Activated CD4-positive, alpha-beta T cell treated with anti-CD3 and anti-CD28 coated beads, Interleukin-2, amount 50 U/mL, for 16 hours (primary cell): ENCODE data around the gene CRPPA.
"Not testable (repeated sequence)": the region's sequence is repeated elsewhere in the genome, so short reads cannot be mapped to it uniquely, and the experiment has no call there.

ENCODE experiments used
- DNase-seq: peaks from one replicate; pipeline ENCODE4 v3.0.0-alpha.2; 2020

The CRPPA gene

GRCh38 chr7:16421333-16422102 is at the start of gene CRPPA:
Gene CRPPA, minus strand, starts transcription at chr7:16421538. Its CDS starts 216 bp downstream, at chr7:16421322.
- DNase-seq = peak; percentile 8

DNA sequence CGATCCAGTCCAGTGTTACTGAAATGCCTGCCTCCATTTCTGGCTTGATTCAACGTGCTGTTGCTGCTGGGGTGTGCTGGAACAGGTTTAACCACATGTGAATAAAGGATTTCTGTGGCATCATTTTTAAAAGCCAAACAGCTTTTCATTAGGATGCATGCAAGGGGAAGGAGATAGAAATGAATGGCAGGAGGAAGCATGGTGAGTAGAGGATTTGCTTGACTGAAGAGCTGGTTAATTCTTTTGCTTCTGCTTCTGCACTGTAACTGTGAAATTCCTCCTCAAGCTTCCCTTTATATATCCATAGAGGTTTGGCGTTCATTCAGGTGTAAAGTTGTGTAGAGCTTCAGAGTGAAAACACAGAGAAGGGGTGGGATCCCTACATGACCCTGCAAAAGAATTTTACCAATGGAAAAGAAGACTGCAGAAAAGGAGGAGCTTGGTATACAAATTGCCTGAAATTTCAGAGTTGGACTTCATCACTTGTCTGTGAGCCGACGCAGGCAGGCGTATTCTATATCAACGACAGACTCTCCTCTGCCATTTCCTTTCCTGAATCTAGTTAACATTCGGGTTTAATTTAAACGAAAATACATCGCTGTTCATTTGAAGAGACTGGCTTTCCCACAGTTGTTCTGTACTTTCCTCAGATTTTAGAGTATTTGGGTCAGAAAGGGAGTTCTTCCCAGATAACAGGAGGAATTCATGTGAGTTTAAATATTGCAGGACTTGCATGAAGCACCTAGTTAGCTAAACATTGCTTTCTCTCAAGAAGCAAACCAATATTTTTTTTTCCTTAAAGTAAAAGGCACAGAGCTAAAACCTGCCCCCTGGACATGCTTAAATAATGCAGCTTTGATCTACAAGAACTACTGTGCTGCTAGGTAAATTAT is 44.4 kb upstream of the CRPPA start, which contains the start of gene SOSTDC1:
Gene SOSTDC1 (minus strand): TSS at position 270 of the 893 bp plus-strand sequence. CDS start 70 bp downstream, at position 200.
- DNase-seq = no peak

GRCh38 chr7:16463949-16464715 is 42.8 kb upstream of the CRPPA start:
- DNase-seq = no peak

- DNase-seq = no peak
These were observed 42.2 kb upstream of the CRPPA start for GRCh38 chr7:16463520-16463919.

DNA sequence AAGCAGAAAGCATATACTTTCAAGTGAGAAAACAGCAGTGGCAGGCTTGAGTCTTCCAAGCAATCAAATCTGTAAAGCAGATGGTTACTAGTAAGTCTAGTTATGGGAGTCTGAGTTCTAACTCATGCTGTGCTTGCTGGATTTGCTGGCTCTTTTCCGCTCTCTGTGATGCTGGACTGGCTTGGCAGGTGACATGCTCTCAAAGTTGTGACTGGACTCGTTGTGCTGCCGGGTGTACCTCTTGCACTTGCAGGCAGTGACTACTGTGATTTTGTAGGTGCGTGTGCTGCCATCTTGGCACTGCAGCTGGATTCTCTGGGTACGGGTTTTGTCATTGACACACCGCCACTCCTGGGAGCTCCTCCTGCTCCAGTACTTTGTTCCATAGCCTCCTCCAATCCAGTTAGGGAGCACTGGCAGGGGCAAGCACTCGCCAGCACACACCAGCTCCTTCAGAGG is 41.1 kb upstream of the CRPPA start:
- DNase-seq = no peak

GRCh38 chr7:16460789-16461493 is 39.6 kb upstream of the CRPPA start:
- DNase-seq = no peak

DNA sequence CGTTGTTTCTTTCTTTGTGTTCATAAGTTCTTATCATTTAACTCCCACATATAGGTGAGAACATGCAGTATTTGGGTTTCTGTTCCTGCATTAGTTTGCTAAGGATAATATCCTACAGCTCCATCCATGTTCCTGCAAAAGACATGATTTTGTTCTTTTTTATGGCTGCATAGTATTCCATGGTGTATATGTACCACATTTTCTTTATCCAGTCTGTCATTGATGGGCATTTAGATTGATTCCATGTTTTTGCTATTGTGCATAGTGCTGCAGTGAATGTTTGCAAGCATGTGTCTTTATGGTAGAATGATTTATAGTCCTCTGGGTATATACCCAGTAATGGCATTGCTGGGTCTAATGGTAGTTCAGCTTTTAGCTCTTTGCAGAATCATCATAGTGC is 35.0 kb upstream of the CRPPA start:
- DNase-seq = not testable (repeated sequence)

DNA sequence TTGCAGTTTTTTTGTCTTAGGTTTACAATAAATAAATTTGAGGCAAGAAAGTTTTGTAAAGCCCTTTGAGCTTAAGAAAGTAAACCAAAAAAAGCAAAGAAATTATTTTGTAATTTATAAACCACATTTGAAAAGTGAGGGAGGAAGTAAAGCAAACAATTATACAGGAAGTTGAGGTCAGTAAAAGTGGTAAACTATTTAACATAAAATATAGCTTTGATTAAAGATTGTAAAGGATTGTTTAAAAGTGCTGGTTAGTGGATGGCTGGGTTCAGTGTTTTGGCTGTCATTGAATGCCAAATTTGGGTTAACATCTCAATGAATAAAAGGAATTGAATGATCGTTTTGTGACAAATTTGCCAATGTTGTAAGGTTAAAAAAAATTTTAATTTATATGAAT is 34.3 kb upstream of the CRPPA start:
- DNase-seq = no peak

DNA sequence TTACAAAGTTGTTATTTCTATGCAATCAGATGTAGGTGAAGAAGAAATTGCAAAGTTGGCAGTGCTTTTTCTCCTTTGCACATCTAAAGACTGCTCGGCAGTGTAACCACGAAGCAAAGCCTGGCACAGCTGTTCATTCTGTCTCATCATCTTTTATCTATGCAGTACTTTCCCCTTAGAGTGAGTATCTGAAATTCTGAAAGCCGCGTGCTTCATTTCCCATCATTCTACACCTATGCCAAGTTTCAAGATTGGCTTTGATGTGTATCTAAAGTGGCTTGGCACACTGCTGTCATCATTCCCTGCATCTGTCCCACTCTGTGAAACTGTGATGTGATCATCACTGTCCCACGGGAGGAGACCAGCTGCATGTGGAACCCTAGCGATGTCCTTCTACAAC is 29.0 kb upstream of the CRPPA start:
- no peak for DNase-seq

- no peak for DNase-seq
These were observed 26.5 kb upstream of the CRPPA start for GRCh38 chr7:16447876-16448275.

- DNase-seq = no peak
These were observed 25.2 kb upstream of the CRPPA start for GRCh38 chr7:16446508-16446907.

GRCh38 chr7:16443871-16444270 is 22.5 kb upstream of the CRPPA start:
- not testable (repeated sequence) for DNase-seq

DNA sequence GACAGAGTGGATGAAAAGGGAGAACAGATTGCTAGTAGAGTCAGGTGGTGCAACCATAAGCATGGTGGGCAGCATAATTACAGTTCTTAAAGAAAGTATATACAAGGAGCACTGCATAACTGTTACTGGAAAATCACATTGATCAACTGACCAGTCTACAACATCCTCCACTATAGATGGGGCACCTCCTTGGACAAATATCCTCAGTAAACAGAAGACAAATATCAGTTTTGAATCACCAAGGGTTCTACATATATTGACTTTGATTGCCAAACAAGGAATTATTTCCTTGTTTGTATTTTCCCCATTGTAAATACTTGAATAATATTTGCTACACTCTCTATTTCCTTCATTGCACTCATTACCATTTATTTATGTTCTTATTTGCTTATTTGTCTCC is 17.6 kb upstream of the CRPPA start:
- no peak for DNase-seq

DNA sequence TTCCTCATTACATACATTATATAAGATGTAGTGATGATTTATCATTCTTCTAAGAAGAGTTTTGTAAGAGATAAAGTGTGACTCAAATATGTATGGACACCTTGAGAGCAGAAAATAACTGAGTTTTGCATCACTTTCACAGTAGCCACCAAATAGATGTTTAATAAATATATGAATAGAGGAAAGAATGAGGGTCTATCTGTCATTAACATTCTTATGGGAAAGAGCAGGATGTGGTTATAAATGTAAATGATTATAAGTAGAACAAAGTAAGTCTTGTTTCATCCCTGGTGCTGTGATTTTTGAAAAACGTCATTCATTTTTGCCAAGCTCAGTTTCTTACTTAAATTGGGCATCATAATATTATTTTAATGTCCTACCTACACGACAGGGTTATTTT is 15.0 kb upstream of the CRPPA start:
- no peak for DNase-seq

DNA sequence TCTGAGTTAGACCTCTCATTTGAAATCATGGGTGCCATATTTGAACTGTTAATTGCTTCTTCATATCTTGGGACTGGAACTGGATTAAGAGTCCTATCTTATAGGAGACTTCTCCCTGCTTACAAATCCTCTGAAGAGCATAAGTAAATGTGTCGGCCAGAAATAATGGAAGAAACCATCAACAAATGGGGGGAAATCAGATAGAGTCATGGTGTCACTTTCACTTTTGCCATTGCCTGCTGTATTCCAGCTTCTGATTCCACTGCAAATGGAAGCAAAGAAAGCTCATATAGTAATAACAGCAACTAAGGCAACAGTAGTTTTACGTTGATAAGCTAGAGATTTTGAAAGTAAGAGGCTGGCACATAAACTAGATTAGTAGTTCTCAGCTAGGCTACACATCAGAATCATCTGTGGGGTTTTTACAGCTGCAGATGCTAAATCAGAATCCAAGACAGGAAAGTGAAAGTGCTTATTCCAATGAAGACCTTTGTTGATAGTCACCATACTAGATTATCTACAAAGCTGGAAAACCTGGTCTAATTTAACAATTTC is 12.3 kb upstream of the CRPPA start:
- DNase-seq = no peak

DNA sequence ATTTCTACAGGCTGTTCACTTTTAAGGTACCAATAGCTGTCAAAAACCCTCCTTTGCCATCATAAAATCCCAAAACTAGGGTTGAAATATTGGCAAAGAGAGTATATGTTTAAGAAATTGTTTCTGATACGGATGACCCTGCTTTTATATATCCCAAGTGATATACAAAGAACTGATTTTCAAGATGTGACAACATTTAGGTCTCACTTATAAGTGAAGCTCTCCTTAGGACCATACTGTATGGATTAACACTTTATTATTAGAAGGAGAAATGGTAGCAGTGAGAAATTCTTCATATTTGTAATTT is 11.0 kb upstream of the CRPPA start:
- DNase-seq = no peak

DNA sequence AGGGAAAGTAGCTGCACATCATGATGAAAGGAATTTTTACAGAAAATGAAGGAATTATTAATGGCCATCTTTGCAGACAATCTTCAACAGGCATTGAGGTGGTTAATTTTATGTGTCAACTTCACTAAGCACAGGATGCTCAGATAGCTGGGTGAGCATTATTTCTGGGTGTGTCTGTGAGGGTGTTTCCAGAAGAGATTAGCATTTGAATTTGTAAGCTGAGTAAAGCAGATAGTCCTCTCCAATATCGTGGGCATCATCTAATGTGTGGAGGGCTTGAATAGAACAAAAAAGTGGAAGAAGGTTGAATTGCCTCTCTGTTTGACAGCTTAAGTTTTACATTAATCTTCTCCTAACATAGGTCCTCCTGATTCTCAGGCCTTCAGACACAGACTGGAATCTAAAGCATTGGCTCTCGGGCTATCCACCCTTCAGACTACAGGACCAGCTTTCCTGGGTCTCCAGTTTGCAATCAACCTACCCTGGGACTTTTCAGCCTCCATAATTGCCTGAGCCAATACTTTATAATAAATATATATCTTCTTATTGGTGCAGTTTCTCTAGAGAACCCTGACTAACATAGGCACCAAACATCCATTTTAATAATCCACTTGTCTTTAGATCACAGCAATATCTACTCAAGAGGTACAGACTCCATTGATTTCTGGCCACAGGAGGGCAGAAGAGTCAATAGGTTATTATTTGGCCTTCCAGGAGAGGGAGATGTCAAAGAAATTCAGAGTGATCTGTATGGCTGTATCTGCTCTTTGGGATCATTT is 10.5 kb upstream of the CRPPA start:
- peak; percentile 30 for DNase-seq

DNA sequence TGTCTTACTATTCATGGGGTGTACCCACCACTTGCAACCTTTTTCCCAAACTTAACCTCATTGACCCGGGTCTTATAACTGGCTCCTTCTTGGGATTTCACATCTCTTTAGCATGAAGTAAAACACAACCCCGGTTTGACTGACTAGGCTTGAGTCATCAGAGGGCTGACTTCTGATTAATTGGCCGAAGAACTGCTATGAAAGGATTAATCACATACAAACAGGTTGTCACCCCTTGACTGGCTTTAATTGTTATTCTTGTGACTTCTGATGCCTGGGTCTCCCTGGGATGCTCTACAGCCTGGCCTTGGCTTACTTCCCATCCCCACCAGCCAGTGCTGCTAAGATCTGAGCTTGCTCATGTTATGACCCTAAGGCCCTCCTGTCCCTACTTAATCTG is 8.8 kb upstream of the CRPPA start:
- no peak for DNase-seq

DNA sequence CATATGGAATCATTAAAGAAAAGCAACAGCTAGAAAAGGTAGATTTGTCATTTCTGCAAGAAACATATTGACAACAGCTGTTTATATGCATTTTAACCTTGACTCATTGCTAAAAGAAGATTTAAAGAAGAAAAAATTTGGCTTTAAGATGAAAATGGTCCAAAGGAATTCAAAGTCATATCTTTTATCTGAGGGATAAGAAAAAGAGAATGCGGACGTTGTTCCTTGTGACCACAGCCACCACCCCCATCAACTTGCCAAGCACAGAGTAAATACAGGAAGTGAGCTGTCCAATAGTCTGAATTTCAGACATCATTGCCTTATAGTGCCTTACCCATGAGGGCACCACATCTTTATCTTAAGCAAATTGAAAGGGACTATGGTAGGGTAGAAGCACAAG is 7.3 kb upstream of the CRPPA start:
- no peak for DNase-seq

DNA sequence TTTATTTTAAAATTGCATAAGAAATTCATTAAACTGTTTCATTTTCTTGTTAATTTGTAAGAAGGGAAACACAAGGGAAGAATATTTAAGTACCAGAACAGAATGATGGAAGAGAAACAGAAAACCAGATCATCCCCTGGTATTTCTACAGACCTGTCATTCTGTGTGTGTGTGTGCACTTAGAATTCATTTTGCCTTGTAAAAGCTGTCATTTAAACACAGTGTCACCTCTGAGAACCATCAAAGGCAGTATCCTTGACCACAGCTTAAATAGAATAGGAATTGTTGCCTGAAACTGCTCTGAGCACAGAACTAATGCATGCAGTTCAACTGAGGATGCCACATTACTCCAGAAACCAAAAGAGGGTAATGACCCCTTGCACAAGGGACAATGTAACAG is 6.8 kb upstream of the CRPPA start:
- no peak for DNase-seq

DNA sequence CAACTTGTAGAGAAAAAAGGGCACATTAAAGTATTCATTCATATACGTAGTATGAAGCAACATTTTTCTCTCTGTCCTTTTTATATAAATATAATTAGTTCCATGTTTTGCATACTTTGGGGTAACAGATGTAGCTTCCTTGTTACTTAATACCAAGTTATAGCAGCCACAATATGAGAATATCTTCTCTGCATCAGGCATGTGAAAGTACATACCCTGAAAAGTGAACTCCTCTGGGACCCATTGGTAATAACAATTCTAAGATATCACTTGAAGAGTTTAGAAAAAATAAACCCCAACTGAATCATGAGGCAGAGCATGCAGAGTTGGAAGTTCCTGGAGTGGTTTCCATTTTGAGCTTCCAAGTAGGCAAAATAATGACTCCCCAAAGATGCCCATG is 2.4 kb upstream of the CRPPA start:
- DNase-seq = no peak

DNA sequence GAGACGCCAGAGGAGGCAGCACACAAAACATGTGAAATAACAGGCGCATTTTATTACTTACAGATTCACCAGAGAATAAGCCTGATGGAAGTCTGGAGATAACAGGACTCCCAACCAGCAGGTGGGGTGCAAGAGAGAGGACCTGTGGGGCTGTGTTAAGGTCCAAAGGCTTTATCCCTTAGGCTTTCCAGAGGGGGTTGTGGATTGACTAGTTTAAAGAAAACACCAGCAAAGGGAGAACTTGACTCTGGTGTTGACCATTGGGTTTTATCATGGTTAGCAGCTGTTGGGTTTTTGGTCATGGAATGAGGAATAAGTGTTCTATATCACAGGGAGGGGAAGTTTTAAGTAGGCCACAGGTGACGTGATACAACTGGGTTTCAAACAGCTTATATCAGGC is 1.6 kb upstream of the CRPPA start:
- no peak for DNase-seq
